Forelimb muscle (tissue), 1 donor: ENCODE data around the gene APOBEC3H. TPM values are rescaled to one million over a fixed set of nuclear protein-coding genes. Genes with fewer than 3 reads are reported as not detected.

Source experiments
- DNase-seq: peaks from one replicate; pipeline ENCODE4 v3.0.0-alpha.2; 2013; ENCODE audit warnings: low read depth
- polyA plus RNA-seq: library from polyadenylated mRNA; unstranded; fragments of 120-200 nt; gene quantifications from one replicate; pipeline ENCODE4 v1.2.1, GENCODE V29; 2013; ENCODE audit not compliant: insufficient read length

Gene APOBEC3H
- polyA plus RNA-seq, 1 donor: not detected

GRCh38 chr22:39081016-39081415 is 16.0 kb upstream of the APOBEC3H start:
- DNase-seq: no peak

GRCh38 chr22:39081598-39081997 is 15.4 kb upstream of the APOBEC3H start:
- no peak for DNase-seq

GRCh38 chr22:39083212-39084165 is 13.6 kb upstream of the APOBEC3H start:
- DNase-seq: no peak

GRCh38 chr22:39084666-39085065 is 12.4 kb upstream of the APOBEC3H start:
- no peak for DNase-seq

GRCh38 chr22:39087098-39087497 is 9.9 kb upstream of the APOBEC3H start:
- no peak for DNase-seq

DNA sequence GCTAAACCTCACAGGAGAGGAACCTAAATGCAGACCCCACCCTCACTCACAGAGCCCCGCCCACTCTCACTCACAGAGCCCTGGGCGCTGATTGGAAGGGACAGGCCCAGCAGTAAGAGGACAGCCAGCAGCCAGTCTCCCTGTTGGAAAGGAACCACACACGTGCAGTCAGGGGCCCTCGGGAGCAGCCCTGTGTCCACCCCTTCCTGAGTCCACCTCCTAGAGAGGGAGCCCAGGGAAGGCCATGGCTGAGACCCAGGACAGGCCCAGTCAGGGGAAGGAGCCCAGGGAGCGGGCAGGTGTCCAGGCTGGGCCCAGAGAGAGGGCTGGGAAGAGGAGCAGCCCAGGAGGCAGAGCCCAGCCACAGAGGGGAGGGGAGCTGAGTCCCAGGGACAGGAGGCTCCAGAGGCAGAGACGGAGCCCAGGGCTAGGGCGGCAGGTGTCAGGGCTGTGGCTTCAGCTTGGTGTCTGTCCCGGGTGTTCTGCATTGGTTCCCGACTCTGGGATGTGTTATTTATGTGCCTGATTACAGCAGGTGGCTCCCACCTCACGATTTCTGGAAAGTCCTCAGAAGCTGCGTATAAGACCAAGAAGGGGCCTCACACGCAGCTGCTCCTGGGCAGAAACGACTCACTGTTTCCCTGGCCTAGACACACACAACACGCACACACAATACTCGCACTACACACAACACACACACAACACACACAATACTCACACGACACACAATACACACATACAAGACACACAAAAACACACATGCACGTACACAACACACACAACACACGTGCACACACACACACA is 9.0 kb upstream of the APOBEC3H start:
- no peak for DNase-seq

GRCh38 chr22:39088685-39089032 is 8.4 kb upstream of the APOBEC3H start:
- no peak for DNase-seq

DNA sequence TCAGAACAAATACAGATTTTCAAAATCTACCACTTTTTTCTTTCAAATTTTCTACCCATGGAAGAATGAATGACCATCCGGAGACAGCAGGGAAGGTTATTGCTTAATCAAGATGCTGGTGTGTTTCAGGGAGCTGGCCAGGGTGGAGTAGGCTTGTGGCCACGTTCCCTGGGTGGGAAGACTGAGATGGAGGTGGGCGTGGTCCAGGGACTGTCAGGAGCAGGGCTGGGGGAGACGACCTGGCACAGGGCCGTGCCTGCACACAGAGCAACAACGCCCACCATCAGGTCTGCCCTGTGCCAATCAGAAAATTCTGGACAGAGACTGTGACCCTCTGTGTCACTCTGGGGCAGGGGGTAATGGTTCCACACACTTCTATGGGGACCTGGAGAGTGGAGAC is 7.1 kb upstream of the APOBEC3H start:
- no peak for DNase-seq

DNA sequence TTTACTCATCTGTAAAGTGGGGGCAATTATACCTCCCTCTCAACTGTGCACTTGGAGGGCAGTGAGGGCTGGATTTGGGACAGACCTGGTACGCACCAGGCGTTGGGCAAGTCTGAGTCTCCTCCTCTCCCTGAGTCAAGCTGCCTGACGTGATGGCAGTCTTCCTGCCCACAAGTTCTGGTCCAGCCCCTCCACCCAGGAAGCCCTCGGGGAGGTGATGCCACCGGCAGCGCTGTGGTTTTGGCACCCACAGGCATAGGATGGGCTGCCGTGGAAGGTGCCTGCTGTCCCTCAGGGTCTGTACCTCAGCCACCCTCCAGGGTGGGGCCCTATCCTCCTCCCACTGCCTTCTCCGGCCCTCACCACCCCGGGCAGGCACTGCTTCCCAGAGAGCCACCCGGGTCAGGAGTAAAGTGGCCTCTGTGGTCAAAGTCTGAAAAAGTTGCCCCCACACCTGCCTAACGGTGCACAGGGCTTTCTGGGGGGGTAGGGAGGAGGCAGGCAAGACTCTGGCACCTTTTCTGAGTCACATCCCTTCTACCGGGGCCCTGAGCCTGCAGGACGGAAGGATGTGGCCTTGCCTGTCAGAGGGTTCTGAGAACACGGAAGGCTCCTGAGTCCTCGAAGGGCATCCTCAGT is 6.5 kb upstream of the APOBEC3H start:
- DNase-seq: no peak

GRCh38 chr22:39091126-39092081 is 5.6 kb upstream of the APOBEC3H start:
- no peak for DNase-seq

- DNase-seq: no peak
Observed at GRCh38 chr22:39092111-39092862, 4.8 kb upstream of the APOBEC3H start.

DNA sequence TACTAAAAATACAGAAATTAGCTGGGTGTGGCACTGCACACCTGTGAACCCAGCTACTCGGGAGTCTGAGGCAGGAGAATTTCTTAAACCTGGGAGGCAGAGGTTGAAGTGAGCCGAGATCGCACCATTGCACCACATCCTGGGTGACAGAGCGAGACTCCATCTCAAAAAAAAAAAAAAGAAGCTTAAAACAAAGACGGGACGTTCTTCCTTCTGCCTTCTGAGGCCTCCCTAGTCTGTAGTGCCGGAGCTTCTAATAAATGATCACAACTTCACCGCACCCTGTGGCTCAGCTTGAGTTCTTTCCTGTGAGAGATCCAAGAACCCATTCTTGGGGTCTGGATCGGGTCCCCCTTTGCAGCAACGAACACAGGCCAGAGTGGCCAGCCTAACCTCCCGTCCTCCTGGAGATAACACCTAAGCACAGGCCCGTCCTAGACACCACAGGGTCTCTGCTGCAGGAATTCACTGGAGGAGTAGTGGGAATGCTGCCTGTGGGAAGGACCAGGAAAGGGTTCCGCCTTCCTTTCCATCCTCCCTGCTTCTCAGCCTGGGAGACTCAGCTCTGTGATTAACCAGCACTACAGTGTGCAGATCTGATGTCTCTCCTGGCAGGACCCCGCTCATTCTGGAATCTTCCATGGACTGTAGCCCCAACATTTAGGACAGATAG is 2.2 kb upstream of the APOBEC3H start:
- no peak for DNase-seq

GRCh38 chr22:39095971-39096370 is 1.1 kb upstream of the APOBEC3H start:
- DNase-seq: no peak

DNA sequence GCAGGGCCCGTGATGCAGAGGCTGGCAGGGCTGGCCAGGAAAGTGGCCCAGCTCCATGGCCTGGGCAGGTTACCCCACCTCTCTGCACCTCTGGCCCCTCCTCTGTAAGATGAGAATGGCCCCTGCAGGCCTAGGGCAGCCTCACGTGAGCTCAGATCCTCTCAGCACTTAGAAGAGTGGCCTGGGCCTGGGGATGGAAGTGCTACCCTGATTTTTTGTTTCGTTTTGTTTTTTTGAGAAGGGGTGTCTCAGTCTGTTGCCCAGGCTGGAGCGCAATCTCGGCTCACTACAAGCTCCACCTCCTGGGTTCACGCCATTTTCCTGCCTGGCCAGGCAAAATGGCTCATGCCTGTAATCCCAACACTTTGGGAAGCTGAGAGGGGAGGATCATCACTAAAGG is 982 bp downstream of the APOBEC3H start:
- no peak for DNase-seq

DNA sequence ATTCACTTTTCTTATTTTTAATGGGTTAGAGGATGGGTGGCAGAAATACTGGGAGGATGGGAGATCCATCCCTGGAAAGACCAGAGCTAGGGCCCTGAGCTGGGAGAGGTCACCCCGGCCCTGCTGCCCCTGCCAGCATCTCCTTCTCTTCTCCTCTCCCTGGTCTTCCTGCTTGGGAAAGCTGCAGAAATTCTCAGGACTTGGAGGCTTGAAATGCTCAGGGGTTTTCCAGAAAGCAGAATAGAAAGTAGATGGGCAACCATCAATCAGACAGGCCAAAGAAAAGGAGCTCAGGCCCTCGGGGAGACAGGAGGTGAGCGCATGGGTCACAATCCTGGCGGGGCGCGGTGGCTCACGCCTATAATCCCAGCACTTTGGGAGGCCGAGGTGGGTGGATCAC is 1.5 kb downstream of the APOBEC3H start:
- no peak for DNase-seq

DNA sequence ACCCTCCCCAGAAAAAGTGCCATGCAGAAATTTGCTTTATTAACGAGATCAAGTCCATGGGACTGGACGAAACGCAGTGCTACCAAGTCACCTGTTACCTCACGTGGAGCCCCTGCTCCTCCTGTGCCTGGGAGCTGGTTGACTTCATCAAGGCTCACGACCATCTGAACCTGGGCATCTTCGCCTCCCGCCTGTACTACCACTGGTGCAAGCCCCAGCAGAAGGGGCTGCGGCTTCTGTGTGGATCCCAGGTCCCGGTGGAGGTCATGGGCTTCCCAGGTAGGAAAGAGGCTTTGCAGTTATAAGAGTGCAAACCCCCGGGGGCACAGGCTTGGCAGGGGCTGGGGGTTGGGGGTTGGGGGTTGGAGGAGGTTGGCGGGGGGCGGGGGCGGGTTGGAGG is 4.2 kb downstream of the APOBEC3H start:
- no peak for DNase-seq

DNA sequence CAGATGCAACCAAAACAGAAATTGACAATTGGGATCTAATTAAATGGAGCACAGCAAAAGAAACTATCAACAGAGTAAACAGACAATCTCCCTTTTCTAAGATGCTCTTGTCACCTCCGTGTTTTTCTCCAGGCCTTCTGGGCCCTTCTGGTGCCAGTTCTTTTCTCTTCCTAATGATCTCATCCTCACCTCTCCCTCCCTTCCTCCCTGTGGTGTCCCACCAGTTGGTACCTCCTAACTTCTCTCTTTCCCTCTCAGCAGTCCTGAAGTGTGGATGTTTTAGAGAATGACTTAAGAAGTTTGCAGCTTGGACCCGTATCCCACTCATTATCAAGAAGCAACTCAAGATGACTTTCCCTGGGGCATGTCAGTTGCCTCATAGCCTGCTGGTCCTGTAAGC is 6.4 kb downstream of the APOBEC3H start:
- no peak for DNase-seq

- no peak for DNase-seq
Observed at GRCh38 chr22:39106326-39106725, 9.3 kb downstream of the APOBEC3H start.

DNA sequence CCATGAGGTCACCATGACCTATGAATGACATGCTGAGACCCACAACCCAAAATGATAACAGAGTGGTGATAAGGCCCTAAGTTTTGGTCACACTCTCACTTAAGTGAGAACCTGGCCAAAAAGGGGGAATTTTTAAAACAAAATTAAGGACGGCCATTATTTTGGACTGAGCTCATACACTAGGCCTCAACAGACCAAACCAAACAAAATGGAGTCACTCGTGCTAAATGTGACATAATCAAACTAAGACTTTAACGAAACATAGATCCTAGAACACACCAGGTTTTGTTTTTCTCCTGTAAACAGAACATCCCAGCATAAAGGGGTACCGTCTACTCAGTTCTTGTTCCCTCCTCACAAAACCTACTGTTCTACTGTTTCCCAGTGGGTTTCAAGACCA is 11.4 kb downstream of the APOBEC3H start:
- DNase-seq: no peak

- DNase-seq: no peak
Observed at GRCh38 chr22:39109361-39109760, 12.3 kb downstream of the APOBEC3H start.
